Astrocyte (in vitro differentiated cells and primary cell): Measurements from ENCODE around the gene APOBR. TPM values are rescaled to one million over a fixed set of nuclear protein-coding genes. Genes with fewer than 3 reads are reported as not detected.

ENCODE experiments used
- DNase-seq: peaks from one replicate; pipeline ENCODE4 v3.0.0-alpha.2; 2010; ENCODE audit warnings: low read depth
- FAIRE-seq: peaks from 2 replicates; lab custom pipeline; 2011; peaks lifted over from hg19 to GRCh38; lab: Jason Lieb, UNC
- H2AFZ ChIP-seq: 2 replicates; pipeline ENCODE4 v1.6.0; 2012; ENCODE audit warnings: low read depth, low read length, inconsistent platforms
- H3K27ac ChIP-seq: 2 replicates; pipeline ENCODE4 v1.5.1; 2011; ENCODE audit warnings: low read depth, low read length, inconsistent platforms
- H3K27me3 ChIP-seq: 2 replicates; pipeline ENCODE4 v1.6.0; 2011; ENCODE audit warnings: low read length, inconsistent platforms; ENCODE audit not compliant: insufficient read depth
- H3K36me3 ChIP-seq: 2 replicates; pipeline ENCODE4 v1.5.1; 2011; ENCODE audit warnings: low read length, inconsistent platforms; ENCODE audit not compliant: insufficient read depth
- H3K4me1 ChIP-seq: 2 replicates; pipeline ENCODE4 v1.5.1; 2011; ENCODE audit warnings: low read length, inconsistent platforms; ENCODE audit not compliant: insufficient read depth
- H3K4me2 ChIP-seq: 2 replicates; pipeline ENCODE4 v1.6.0; 2012; ENCODE audit warnings: low read length, inconsistent platforms
- H3K4me3 ChIP-seq: 2 replicates; pipeline ENCODE4 v1.5.1; 2011; ENCODE audit warnings: low read depth, mild to moderate bottlenecking, low read length, inconsistent platforms; ENCODE audit not compliant: insufficient read depth
- H3K79me2 ChIP-seq: 2 replicates; pipeline ENCODE4 v1.6.0; 2012; ENCODE audit warnings: mild to moderate bottlenecking, low read length, inconsistent platforms; ENCODE audit not compliant: insufficient read depth
- H3K9ac ChIP-seq: 2 replicates; pipeline ENCODE4 v1.6.0; 2012; ENCODE audit warnings: mild to moderate bottlenecking, low read length, inconsistent platforms
- H3K9me3 ChIP-seq: 2 replicates; pipeline ENCODE4 v1.5.1; 2012; ENCODE audit warnings: low read depth, mild to moderate bottlenecking, low read length, inconsistent platforms; ENCODE audit not compliant: insufficient read depth
- H4K20me1 ChIP-seq: 2 replicates; pipeline ENCODE4 v1.6.0; 2012; ENCODE audit warnings: low read length, inconsistent platforms; ENCODE audit not compliant: insufficient read depth
- H3K27ac Mint-ChIP-seq: one replicate; pipeline ENCODE4 v1.8.0; 2021; ENCODE audit warnings: mild to moderate bottlenecking, mixed read lengths; ENCODE audit not compliant: unreplicated experiment
- H3K27me3 Mint-ChIP-seq: one replicate; pipeline ENCODE4 v1.8.0; 2021; ENCODE audit warnings: low read depth, mixed read lengths; ENCODE audit not compliant: unreplicated experiment
- H3K36me3 Mint-ChIP-seq: one replicate; pipeline ENCODE4 v1.8.0; 2021; ENCODE audit warnings: low read depth, mixed read lengths; ENCODE audit not compliant: unreplicated experiment
- H3K4me1 Mint-ChIP-seq: one replicate; pipeline ENCODE4 v1.8.0; 2021; ENCODE audit warnings: low read depth, mixed read lengths; ENCODE audit not compliant: unreplicated experiment
- H3K4me3 Mint-ChIP-seq: one replicate; pipeline ENCODE4 v1.8.0; 2021; ENCODE audit warnings: mild to moderate bottlenecking, moderate library complexity, mixed read lengths; ENCODE audit not compliant: unreplicated experiment
- H3K9me3 Mint-ChIP-seq: one replicate; pipeline ENCODE4 v1.8.0; 2021; ENCODE audit warnings: mild to moderate bottlenecking, mixed read lengths; ENCODE audit not compliant: unreplicated experiment
- EZH2 ChIP-seq: IDR thresholded peaks from 2 replicates; pipeline ENCODE4 v1.6.1; 2012; ENCODE audit warnings: mild to moderate bottlenecking, low read length, inconsistent platforms; ENCODE audit not compliant: insufficient read depth
- total RNA-seq: library from RNA; stranded (reverse); gene quantifications from 2 replicates; pipeline ENCODE4 v1.2.1, GENCODE V29; 2021
- TF ChIP-seq, protein P1 (sequence below): IDR thresholded peaks from 2 replicates; pipeline ENCODE4 v1.5.1; 2011; ENCODE audit warnings: low read depth, mild to moderate bottlenecking, inconsistent platforms, low read length, moderate library complexity; ENCODE audit not compliant: insufficient read depth

The APOBR gene
- total RNA-seq, 1 donor from 2014 or later, result not detected

GRCh38 chr16:28486266-28486665 is 8.2 kb upstream of the APOBR start:
- no peak overlapping the region for H3K4me3 ChIP-seq
- no peaks in the 10 kb centered on the region for H3K36me3 ChIP-seq
- no peaks in the 10 kb centered on the region for H4K20me1 ChIP-seq
- H3K27me3 ChIP-seq, result no peaks in the 10 kb centered on the region
- H3K4me2 ChIP-seq, result no peak overlapping the region
- H3K9ac ChIP-seq, result no peak overlapping the region
- no peaks in the 10 kb centered on the region for H3K9me3 ChIP-seq
- no peak overlapping the region for H3K27ac ChIP-seq
- TF ChIP-seq EZH2, result no peak
- TF ChIP-seq, protein P1, sequence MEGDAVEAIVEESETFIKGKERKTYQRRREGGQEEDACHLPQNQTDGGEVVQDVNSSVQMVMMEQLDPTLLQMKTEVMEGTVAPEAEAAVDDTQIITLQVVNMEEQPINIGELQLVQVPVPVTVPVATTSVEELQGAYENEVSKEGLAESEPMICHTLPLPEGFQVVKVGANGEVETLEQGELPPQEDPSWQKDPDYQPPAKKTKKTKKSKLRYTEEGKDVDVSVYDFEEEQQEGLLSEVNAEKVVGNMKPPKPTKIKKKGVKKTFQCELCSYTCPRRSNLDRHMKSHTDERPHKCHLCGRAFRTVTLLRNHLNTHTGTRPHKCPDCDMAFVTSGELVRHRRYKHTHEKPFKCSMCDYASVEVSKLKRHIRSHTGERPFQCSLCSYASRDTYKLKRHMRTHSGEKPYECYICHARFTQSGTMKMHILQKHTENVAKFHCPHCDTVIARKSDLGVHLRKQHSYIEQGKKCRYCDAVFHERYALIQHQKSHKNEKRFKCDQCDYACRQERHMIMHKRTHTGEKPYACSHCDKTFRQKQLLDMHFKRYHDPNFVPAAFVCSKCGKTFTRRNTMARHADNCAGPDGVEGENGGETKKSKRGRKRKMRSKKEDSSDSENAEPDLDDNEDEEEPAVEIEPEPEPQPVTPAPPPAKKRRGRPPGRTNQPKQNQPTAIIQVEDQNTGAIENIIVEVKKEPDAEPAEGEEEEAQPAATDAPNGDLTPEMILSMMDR, result no peak
- H3K4me1 Mint-ChIP-seq, result no peaks in the 10 kb centered on the region
- H3K4me1 ChIP-seq, result no peaks in the 10 kb centered on the region
- no peaks in the 10 kb centered on the region for H3K27me3 Mint-ChIP-seq
- FAIRE-seq (no peak), DNase-seq (no peak)
- no peak overlapping the region for H3K27ac Mint-ChIP-seq
- no peaks in the 10 kb centered on the region for H3K9me3 Mint-ChIP-seq
- no peak overlapping the region for H3K4me3 Mint-ChIP-seq
- H3K36me3 Mint-ChIP-seq, result peaks cover 2% of the 10 kb centered on the region
- H3K79me2 ChIP-seq, result peaks cover 2% of the 10 kb centered on the region
- H2AFZ ChIP-seq, result no peak overlapping the region

DNA sequence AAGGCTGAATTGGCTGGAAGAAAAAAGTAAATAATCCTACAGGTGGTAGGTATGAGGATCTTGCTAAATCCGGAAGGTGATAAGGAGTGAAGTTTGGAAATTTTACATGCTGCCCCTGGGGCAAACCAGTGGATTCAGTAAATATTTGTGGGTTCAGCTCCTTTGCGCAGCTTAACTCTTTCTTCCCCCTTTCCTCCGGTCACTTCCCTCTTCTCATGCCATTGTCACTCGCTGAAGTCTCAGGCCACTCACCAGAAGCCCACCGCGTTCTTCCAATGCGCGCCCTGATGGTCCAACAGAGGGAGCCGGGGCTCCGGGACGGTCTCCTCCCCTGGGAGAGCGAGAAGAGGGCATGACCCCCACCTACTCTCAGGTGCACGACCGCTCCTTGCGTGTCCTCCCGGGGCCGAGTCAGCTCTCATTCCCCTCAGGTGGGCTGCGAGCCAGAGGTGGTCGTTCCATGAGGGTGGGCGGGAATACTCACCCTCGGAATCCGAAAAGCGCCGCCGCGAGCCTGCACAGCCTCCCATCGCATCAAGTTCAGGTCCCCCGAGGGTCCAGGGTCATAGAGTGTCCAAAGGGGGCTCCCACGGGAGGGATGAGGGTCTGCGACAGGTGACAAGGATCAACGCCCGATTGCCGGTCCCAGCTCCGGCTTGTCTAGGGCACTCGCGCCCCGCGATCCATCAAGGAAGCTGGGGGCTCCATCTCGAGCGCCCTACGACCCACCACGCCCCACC is 3.0 kb upstream of the APOBR start:
- Mint-ChIP-seq H3K27me3 (peaks cover 18% of the 10 kb centered on the region), H3K36me3 (no peaks in the 10 kb centered on the region), H3K27ac (peak overlapping the region; percentile 99), H3K4me1 (no peaks in the 10 kb centered on the region), H3K9me3 (no peaks in the 10 kb centered on the region), H3K4me3 (peak overlapping the region; percentile 93)
- peak overlapping the region; percentile 99 for H3K27ac ChIP-seq
- peak overlapping the region; percentile 98 for H3K4me3 ChIP-seq
- DNase-seq (peak; percentile 3), FAIRE-seq (no peak)
- no peaks in the 10 kb centered on the region for H3K27me3 ChIP-seq
- H4K20me1 ChIP-seq, result no peaks in the 10 kb centered on the region
- H3K9me3 ChIP-seq, result no peaks in the 10 kb centered on the region
- peak overlapping the region; percentile 99 for H3K9ac ChIP-seq
- H2AFZ ChIP-seq, result peak overlapping the region; percentile 100
- H3K36me3 ChIP-seq, result no peaks in the 10 kb centered on the region
- TF ChIP-seq EZH2, result no peak
- TF ChIP-seq, protein P1, result no peak
- peaks cover 7% of the 10 kb centered on the region for H3K79me2 ChIP-seq
- H3K4me2 ChIP-seq, result peak overlapping the region; percentile 94
- H3K4me1 ChIP-seq, result no peaks in the 10 kb centered on the region

DNA sequence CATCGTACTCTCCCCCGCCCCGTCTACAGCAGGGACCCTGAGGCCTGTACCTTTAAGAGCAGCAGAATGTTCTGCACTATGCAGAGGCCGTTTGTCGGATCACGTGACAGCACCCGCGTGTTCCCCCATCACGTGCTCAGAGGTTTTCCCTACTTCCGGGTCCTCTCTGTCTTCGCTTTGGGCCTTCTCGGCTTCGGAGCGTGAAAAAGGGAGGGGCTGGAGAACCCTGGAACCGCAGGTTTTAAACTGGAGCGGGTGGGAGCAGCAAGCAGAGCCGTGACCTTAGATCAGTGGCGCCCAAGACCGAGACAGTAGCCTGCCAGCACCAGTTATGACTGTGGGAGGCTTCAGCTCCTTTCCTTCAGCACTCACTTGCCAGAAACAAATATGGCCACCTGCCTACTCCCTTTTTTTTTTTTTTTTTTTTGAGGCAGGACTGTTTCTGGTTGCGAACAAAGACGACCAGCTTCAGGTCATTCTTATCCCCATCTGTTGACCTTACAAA is 2.4 kb upstream of the APOBR start, which contains the start of gene CLN3:
Gene CLN3, minus strand, starts transcription at position 105 of the 505 bp plus-strand sequence. CDS start 315 bp downstream, outside the sequence.
- Histone ChIP-seq H3K9me3 (no peaks in the 10 kb centered on the region), H3K9ac (peak within 1 kb of the TSS; percentile 99), H3K79me2 (peaks cover 7% of the 10 kb centered on the region), H2AFZ (peak within 1 kb of the TSS; percentile 100), H3K27me3 (no peaks in the 10 kb centered on the region), H3K4me3 (peak within 1 kb of the TSS; percentile 98), H3K4me2 (peak within 1 kb of the TSS; percentile 94), H3K36me3 (no peaks in the 10 kb centered on the region), H4K20me1 (no peaks in the 10 kb centered on the region), H3K27ac (peak within 1 kb of the TSS; percentile 99), H3K4me1 (no peaks in the 10 kb centered on the region)
- H3K27me3 Mint-ChIP-seq, result peaks cover 24% of the 10 kb centered on the region
- H3K9me3 Mint-ChIP-seq, result no peaks in the 10 kb centered on the region
- H3K36me3 Mint-ChIP-seq, result no peaks in the 10 kb centered on the region
- peak within 1 kb of the TSS; percentile 93 for H3K4me3 Mint-ChIP-seq
- DNase-seq (peak; percentile 94), FAIRE-seq (peak; percentile 29)
- TF ChIP-seq EZH2, result no peak
- TF ChIP-seq, protein P1, result no peak
- no peaks in the 10 kb centered on the region for H3K4me1 Mint-ChIP-seq
- H3K27ac Mint-ChIP-seq, result peak within 1 kb of the TSS; percentile 99
